ENCODE measurements around the gene FN3KRP. TPM values are rescaled to one million over a fixed set of nuclear protein-coding genes. Genes with fewer than 3 reads are reported as not detected.

Gene FN3KRP
- polyA plus RNA-seq, 1 experiment, result 15.1 TPM

GRCh38 chr17:82698065-82698973 is 18.2 kb upstream of the FN3KRP start, which contains the start of gene RAB40B:
Gene RAB40B, minus strand, starts transcription at chr17:82698698. Its CDS starts 102 bp downstream, at chr17:82698596.
- TF ChIP-seq CTCF (IDR thresholded peaks at IDR 0.05; ENCODE audit: low read depth, low read length), result no peak
- ChIA-PET POLR2A (interaction anchor here (0.6 kb wide), 1 partner anchor 10 kb away, joined by 4 read pairs; no protein-coding TSS in a partner anchor), CTCF (no interaction called here)
- peaks cover 9% of the 10 kb centered on the region for H3K27me3 ChIP-seq (ENCODE audit: control insufficient read depth, insufficient read depth, low read length)
- H3K4me3 ChIP-seq (ENCODE audit: low read depth, low read length), result peak within 1 kb of the TSS; percentile 69
- H3K9me3 ChIP-seq (ENCODE audit: control insufficient read depth, insufficient read depth, low read length), result peaks cover 29% of the 10 kb centered on the region
- peak; percentile 96 for DNase-seq (ENCODE audit: low read depth, low spot score)
- no peak within 1 kb of the TSS for H3K27ac ChIP-seq (ENCODE audit: low read depth, low read length)

- DNase-seq (ENCODE audit: low read depth, low spot score), result no peak
Measured at GRCh38 chr17:82698974-82699442, 17.5 kb upstream of the FN3KRP start.

GRCh38 chr17:82699551-82699950 is 17.0 kb upstream of the FN3KRP start:
- DNase-seq (ENCODE audit: low read depth, low spot score), result no peak
- no peak overlapping the region for H3K27ac ChIP-seq (ENCODE audit: low read depth, low read length)
- peak overlapping the region; percentile 68 for H3K4me3 ChIP-seq (ENCODE audit: low read depth, low read length)
- CTCF ChIA-PET, result no interaction called here
- H3K9me3 ChIP-seq (ENCODE audit: control insufficient read depth, insufficient read depth, low read length), result peaks cover 23% of the 10 kb centered on the region
- POLR2A ChIA-PET, result no interaction called here
- peaks cover 9% of the 10 kb centered on the region for H3K27me3 ChIP-seq (ENCODE audit: control insufficient read depth, insufficient read depth, low read length)
- no peak for TF ChIP-seq CTCF (IDR thresholded peaks at IDR 0.05; ENCODE audit: low read depth, low read length)

More at GRCh38 chr17:82698974-82699442, 17.5 kb upstream of the FN3KRP start:
- peak overlapping the region; percentile 68 for H3K4me3 ChIP-seq (ENCODE audit: low read depth, low read length)
- peaks cover 28% of the 10 kb centered on the region for H3K9me3 ChIP-seq (ENCODE audit: control insufficient read depth, insufficient read depth, low read length)
- POLR2A ChIA-PET, result interaction anchor here (0.6 kb wide), 1 partner anchor 10 kb away, joined by 4 read pairs; no protein-coding TSS in a partner anchor
- H3K27ac ChIP-seq (ENCODE audit: low read depth, low read length), result no peak overlapping the region
- H3K27me3 ChIP-seq (ENCODE audit: control insufficient read depth, insufficient read depth, low read length), result peaks cover 9% of the 10 kb centered on the region
- CTCF ChIA-PET, result no interaction called here
- TF ChIP-seq CTCF (IDR thresholded peaks at IDR 0.05; ENCODE audit: low read depth, low read length), result no peak

GRCh38 chr17:82702231-82702927 is 14.1 kb upstream of the FN3KRP start:
- Histone ChIP-seq H3K27ac (ENCODE audit: low read depth, low read length) (peak overlapping the region; percentile 2), H3K9me3 (ENCODE audit: control insufficient read depth, insufficient read depth, low read length) (peaks cover 2% of the 10 kb centered on the region), H3K27me3 (ENCODE audit: control insufficient read depth, insufficient read depth, low read length) (peaks cover 3% of the 10 kb centered on the region), H3K4me3 (ENCODE audit: low read depth, low read length) (no peak overlapping the region)
- CTCF ChIA-PET, result no interaction called here
- DNase-seq (ENCODE audit: low read depth, low spot score), result no peak
- no peak for TF ChIP-seq CTCF (IDR thresholded peaks at IDR 0.05; ENCODE audit: low read depth, low read length)
- POLR2A ChIA-PET, result interaction anchor here (0.5 to 1.1 kb wide), 3 partner anchors 9 to 21 kb away, joined by 3 to 8 read pairs (median 5); no protein-coding TSS in a partner anchor

Measured in AG04450 (cell line).